Parathyroid adenoma (tissue), 2 donors: Measurements from ENCODE around the gene IL21R.
A peak's percentile ranks its signal among the peaks of the same experiment; 100 is the strongest.

ENCODE experiments used
- H2AFZ ChIP-seq: fragments of 300-600 bp; sonication (generic); one replicate; pipeline ENCODE4 v1.7.0; 2017; ENCODE audit warnings: antibody characterized with exemption, mild to moderate bottlenecking
- H3K27ac ChIP-seq: fragments of 300-600 bp; sonication (generic); one replicate; pipeline ENCODE4 v1.7.0; 2017
- H3K27me3 ChIP-seq: fragments of 300-600 bp; sonication (generic); one replicate; pipeline ENCODE4 v1.7.0; 2017; ENCODE audit warnings: low read length; ENCODE audit not compliant: control insufficient read depth, insufficient read depth
- H3K36me3 ChIP-seq: fragments of 300-600 bp; sonication (generic); one replicate; pipeline ENCODE4 v1.7.0; 2017; ENCODE audit warnings: low read length; ENCODE audit not compliant: control insufficient read depth, insufficient read depth
- H3K4me1 ChIP-seq: fragments of 300-600 bp; sonication (generic); one replicate; pipeline ENCODE4 v1.7.0; 2017; ENCODE audit warnings: control low read depth
- H3K4me2 ChIP-seq: fragments of 300-600 bp; sonication (generic); one replicate; pipeline ENCODE4 v1.7.0; 2017; ENCODE audit warnings: low read length
- H3K4me3 ChIP-seq: fragments of 300-600 bp; sonication (generic); one replicate; pipeline ENCODE4 v1.7.0; 2017; ENCODE audit warnings: low read depth, low read length
- H3K79me2 ChIP-seq: fragments of 300-600 bp; sonication (generic); one replicate; pipeline ENCODE4 v1.7.0; 2017; ENCODE audit warnings: control low read depth
- H3K9ac ChIP-seq: fragments of 300-600 bp; sonication (generic); one replicate; pipeline ENCODE4 v1.7.0; 2017; ENCODE audit warnings: mild to moderate bottlenecking
- H3K9me3 ChIP-seq: fragments of 300-600 bp; sonication (generic); one replicate; pipeline ENCODE4 v1.7.0; 2017; ENCODE audit warnings: low read length; ENCODE audit not compliant: control insufficient read depth
- TF ChIP-seq, protein P1 (sequence below): fragments of 300-600 bp; sonication (generic); IDR thresholded peaks from one replicate; pipeline ENCODE4 v1.7.0; 2017; ENCODE audit warnings: antibody characterized with exemption, mild to moderate bottlenecking
- donor health status: primary hyperparathyroidism.

IL21R gene

GRCh38 chr16:27458258-27458657 is 56.3 kb downstream of the IL21R start:
- TF ChIP-seq, protein P1, sequence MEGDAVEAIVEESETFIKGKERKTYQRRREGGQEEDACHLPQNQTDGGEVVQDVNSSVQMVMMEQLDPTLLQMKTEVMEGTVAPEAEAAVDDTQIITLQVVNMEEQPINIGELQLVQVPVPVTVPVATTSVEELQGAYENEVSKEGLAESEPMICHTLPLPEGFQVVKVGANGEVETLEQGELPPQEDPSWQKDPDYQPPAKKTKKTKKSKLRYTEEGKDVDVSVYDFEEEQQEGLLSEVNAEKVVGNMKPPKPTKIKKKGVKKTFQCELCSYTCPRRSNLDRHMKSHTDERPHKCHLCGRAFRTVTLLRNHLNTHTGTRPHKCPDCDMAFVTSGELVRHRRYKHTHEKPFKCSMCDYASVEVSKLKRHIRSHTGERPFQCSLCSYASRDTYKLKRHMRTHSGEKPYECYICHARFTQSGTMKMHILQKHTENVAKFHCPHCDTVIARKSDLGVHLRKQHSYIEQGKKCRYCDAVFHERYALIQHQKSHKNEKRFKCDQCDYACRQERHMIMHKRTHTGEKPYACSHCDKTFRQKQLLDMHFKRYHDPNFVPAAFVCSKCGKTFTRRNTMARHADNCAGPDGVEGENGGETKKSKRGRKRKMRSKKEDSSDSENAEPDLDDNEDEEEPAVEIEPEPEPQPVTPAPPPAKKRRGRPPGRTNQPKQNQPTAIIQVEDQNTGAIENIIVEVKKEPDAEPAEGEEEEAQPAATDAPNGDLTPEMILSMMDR: no peak
- H3K27me3 ChIP-seq: no peaks in the 10 kb centered on the region
- H3K27ac ChIP-seq: no peak overlapping the region
- no peaks in the 10 kb centered on the region for H3K4me1 ChIP-seq
- no peaks in the 10 kb centered on the region for H3K36me3 ChIP-seq
- H3K4me2 ChIP-seq: no peak overlapping the region
- H3K79me2 ChIP-seq: no peaks in the 10 kb centered on the region
- H3K9me3 ChIP-seq: no peaks in the 10 kb centered on the region
- H3K9ac ChIP-seq: no peak overlapping the region
- H3K4me3 ChIP-seq: no peak overlapping the region
- H2AFZ ChIP-seq: no peak overlapping the region

GRCh38 chr16:27458987-27459688 is 57.2 kb downstream of the IL21R start:
- Histone ChIP-seq H3K4me1 (no peaks in the 10 kb centered on the region), H3K27me3 (no peaks in the 10 kb centered on the region), H3K4me2 (no peak overlapping the region), H3K9me3 (no peaks in the 10 kb centered on the region), H3K9ac (no peak overlapping the region), H3K27ac (no peak overlapping the region), H3K4me3 (no peak overlapping the region), H3K79me2 (no peaks in the 10 kb centered on the region), H3K36me3 (no peaks in the 10 kb centered on the region), H2AFZ (no peak overlapping the region)
- TF ChIP-seq, protein P1: no peak

GRCh38 chr16:27460213-27460612 is 58.2 kb downstream of the IL21R start:
- Histone ChIP-seq H3K9ac (no peak overlapping the region), H3K27ac (peak overlapping the region; percentile 6), H3K79me2 (no peaks in the 10 kb centered on the region), H3K4me3 (no peak overlapping the region), H2AFZ (no peak overlapping the region), H3K9me3 (no peaks in the 10 kb centered on the region), H3K27me3 (no peaks in the 10 kb centered on the region), H3K4me1 (no peaks in the 10 kb centered on the region), H3K36me3 (no peaks in the 10 kb centered on the region), H3K4me2 (no peak overlapping the region)
- TF ChIP-seq, protein P1: no peak

- Histone ChIP-seq H3K4me2 (no peak overlapping the region), H3K79me2 (no peaks in the 10 kb centered on the region), H3K9me3 (no peaks in the 10 kb centered on the region), H3K9ac (no peak overlapping the region), H3K4me1 (no peaks in the 10 kb centered on the region), H3K4me3 (no peak overlapping the region), H3K27ac (no peak overlapping the region), H3K27me3 (no peaks in the 10 kb centered on the region), H2AFZ (no peak overlapping the region), H3K36me3 (no peaks in the 10 kb centered on the region)
- TF ChIP-seq, protein P1: no peak
Observed at GRCh38 chr16:27460663-27461482, 58.9 kb downstream of the IL21R start.
